AG04450 (cell line): ENCODE measurements around the gene PTPRC. TPM values are rescaled to one million over a fixed set of nuclear protein-coding genes. Genes with fewer than 3 reads are reported as not detected.
"Not testable (repeated sequence)": the region's sequence is repeated elsewhere in the genome, so short reads cannot be mapped to it uniquely, and the experiment has no call there.

Experiments
- CTCF ChIA-PET: fragments of 300-600, 350-600 bp; formaldehyde crosslinking; extraction: SDS; loops from one replicate; lab custom pipeline; 2022; ENCODE audit warnings: antibody characterized with exemption, inconsistent platforms; lab: Charles Lee
- POLR2A ChIA-PET: fragments of 350-600 bp; formaldehyde crosslinking; extraction: SDS; loops from one replicate; lab custom pipeline; 2021; ENCODE audit warnings: antibody characterized with exemption, inconsistent platforms; lab: Yijun Ruan, JAX
- DNase-seq: peaks from one replicate; pipeline ENCODE4 v3.0.0-alpha.2; 2011; ENCODE audit warnings: low read depth, low spot score
- H3K27ac ChIP-seq: one replicate; pipeline ENCODE4 v1.5.1; 2012; ENCODE audit warnings: low read depth, low read length, control low read depth
- H3K27me3 ChIP-seq: one replicate; pipeline ENCODE4 v1.6.0; 2012; ENCODE audit warnings: low read length; ENCODE audit not compliant: control insufficient read depth, insufficient read depth
- H3K4me3 ChIP-seq: 2 replicates; pipeline ENCODE4 v1.5.1; 2011; ENCODE audit warnings: mild to moderate bottlenecking, low read depth, low read length, control low read depth
- H3K9me3 ChIP-seq: 2 replicates; pipeline ENCODE4 v1.5.1; 2012; ENCODE audit warnings: low read length; ENCODE audit not compliant: control insufficient read depth, insufficient read depth
- CTCF ChIP-seq: IDR thresholded peaks from 2 replicates; pipeline ENCODE4 v1.5.1; 2011; ENCODE audit warnings: low read depth, low read length, control low read depth, inconsistent platforms
- polyA plus RNA-seq: library from polyadenylated mRNA; depleted of rRNA; stranded (reverse); fragments of >200 nt; gene quantifications from 2 replicates; pipeline ENCODE4 v1.2.3, GENCODE V29; 2011

Gene PTPRC
- polyA plus RNA-seq, 1 experiment, result 0.05 TPM

GRCh38 chr1:198599749-198600148 lies 39.1 kb upstream of the PTPRC start:
- H3K4me3 ChIP-seq, result no peak overlapping the region
- CTCF ChIA-PET, result no interaction called here
- no peak overlapping the region for H3K27ac ChIP-seq
- H3K9me3 ChIP-seq, result no peaks in the 10 kb centered on the region
- no peaks in the 10 kb centered on the region for H3K27me3 ChIP-seq
- POLR2A ChIA-PET, result no interaction called here
- no peak for TF ChIP-seq CTCF
- DNase-seq, result no peak

- DNase-seq, result no peak
- Histone ChIP-seq H3K27me3 (no peaks in the 10 kb centered on the region), H3K9me3 (no peaks in the 10 kb centered on the region), H3K27ac (no peak overlapping the region), H3K4me3 (no peak overlapping the region)
- no peak for TF ChIP-seq CTCF
- POLR2A ChIA-PET, result no interaction called here
- CTCF ChIA-PET, result no interaction called here
These were observed 37.9 kb upstream of the PTPRC start for GRCh38 chr1:198600906-198601305.

- H3K4me3 ChIP-seq, H3K27me3 ChIP-seq, H3K9me3 ChIP-seq, POLR2A ChIA-PET, H3K27ac ChIP-seq, CTCF ChIA-PET, DNase-seq: not testable (repeated sequence)
These were observed 37.5 kb upstream of the PTPRC start for GRCh38 chr1:198601310-198601709.

GRCh38 chr1:198601936-198602889 lies 36.6 kb upstream of the PTPRC start:
- TF ChIP-seq CTCF, result no peak
- POLR2A ChIA-PET, result no interaction called here

GRCh38 chr1:198604975-198605374 lies 33.9 kb upstream of the PTPRC start:
- POLR2A ChIA-PET, result no interaction called here
- H3K27me3 ChIP-seq, result no peaks in the 10 kb centered on the region
- no peak for TF ChIP-seq CTCF
- no peaks in the 10 kb centered on the region for H3K9me3 ChIP-seq
- no peak overlapping the region for H3K27ac ChIP-seq
- no peak overlapping the region for H3K4me3 ChIP-seq
- CTCF ChIA-PET, result no interaction called here
- DNase-seq, result no peak

More at GRCh38 chr1:198601936-198602889, 36.6 kb upstream of the PTPRC start:
- DNase-seq, result no peak
- CTCF ChIA-PET, result no interaction called here
- no peaks in the 10 kb centered on the region for H3K9me3 ChIP-seq
- no peak overlapping the region for H3K4me3 ChIP-seq
- H3K27ac ChIP-seq, result no peak overlapping the region
- no peaks in the 10 kb centered on the region for H3K27me3 ChIP-seq
